ENCODE data around the gene TYK2. TPM values are rescaled to one million over a fixed set of nuclear protein-coding genes. Genes with fewer than 3 reads are reported as not detected.

TYK2 gene
- total RNA-seq, 1 donor from 2014 or later = 115 TPM

- DNase-seq (ENCODE audit: extremely low spot score in 2 of 2) = no peak
- Histone ChIP-seq H3K27ac (no peak overlapping the region), H3K9me3 (no peaks in the 10 kb centered on the region), H3K27me3 (no peaks in the 10 kb centered on the region), H3K4me1 (no peaks in the 10 kb centered on the region), H3K36me3 (peaks cover 0 to 45% of the 10 kb centered on the region in 2 donors), H3K4me3 (no peak overlapping the region)
- intact Hi-C loops (cut with DNase I) = no loop called here
- TF ChIP-seq POLR2A (IDR thresholded peaks at IDR 0.05) (no peak), POLR2AphosphoS5 (IDR thresholded peaks at IDR 0.05; ENCODE audit: insufficient read depth in 1 of 2, low read depth in 1 of 2) (no peak), CTCF (IDR thresholded peaks at IDR 0.05) (no peak)
These were observed 12.8 kb upstream of the TYK2 start for GRCh38 chr19:10393137-10393536.

DNA sequence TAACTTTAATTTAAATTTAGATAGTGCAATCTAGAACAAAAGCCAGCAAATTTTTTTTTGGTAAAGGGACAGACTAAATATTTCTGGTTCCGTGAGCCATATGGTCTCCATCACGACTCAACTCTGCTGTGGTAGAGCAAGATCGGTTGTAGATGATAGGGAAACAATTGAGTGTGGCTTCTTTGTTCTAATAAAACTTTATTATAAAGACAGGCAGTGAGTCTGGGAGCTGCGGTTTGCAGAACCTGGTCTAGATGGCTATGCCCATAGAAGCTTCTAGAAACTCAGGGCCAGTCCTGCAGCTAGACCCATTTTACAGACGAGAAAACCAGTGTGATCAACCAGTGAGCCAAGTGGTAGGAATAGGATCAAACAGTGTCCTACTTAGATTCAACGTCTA lies 11.7 kb upstream of the TYK2 start:
- Histone ChIP-seq H3K27me3 (no peaks in the 10 kb centered on the region), H3K27ac (no peak overlapping the region), H3K36me3 (peaks cover 0 to 45% of the 10 kb centered on the region in 2 donors), H3K4me3 (no peak overlapping the region), H3K9me3 (no peaks in the 10 kb centered on the region), H3K4me1 (no peaks in the 10 kb centered on the region)
- intact Hi-C loops (cut with DNase I) = no loop called here
- DNase-seq (ENCODE audit: extremely low spot score in 2 of 2) = no peak
- TF ChIP-seq POLR2AphosphoS5 (IDR thresholded peaks at IDR 0.05; ENCODE audit: insufficient read depth in 1 of 2, low read depth in 1 of 2) (no peak), CTCF (IDR thresholded peaks at IDR 0.05) (no peak), POLR2A (IDR thresholded peaks at IDR 0.05) (no peak)

- intact Hi-C loops (cut with DNase I) = loop anchor here (2.0 kb wide), 1 partner anchor 122 kb away; no protein-coding TSS in a partner anchor
- TF ChIP-seq CTCF (IDR thresholded peaks at IDR 0.05) = peak; percentile 64 to 73 (median 69)
- TF ChIP-seq POLR2AphosphoS5 (IDR thresholded peaks at IDR 0.05; ENCODE audit: insufficient read depth in 1 of 2, low read depth in 1 of 2) = no peak
- H3K36me3 ChIP-seq = peaks cover 0 to 45% of the 10 kb centered on the region in 2 donors
These were observed 10.4 kb upstream of the TYK2 start for GRCh38 chr19:10390652-10391286.

DNA sequence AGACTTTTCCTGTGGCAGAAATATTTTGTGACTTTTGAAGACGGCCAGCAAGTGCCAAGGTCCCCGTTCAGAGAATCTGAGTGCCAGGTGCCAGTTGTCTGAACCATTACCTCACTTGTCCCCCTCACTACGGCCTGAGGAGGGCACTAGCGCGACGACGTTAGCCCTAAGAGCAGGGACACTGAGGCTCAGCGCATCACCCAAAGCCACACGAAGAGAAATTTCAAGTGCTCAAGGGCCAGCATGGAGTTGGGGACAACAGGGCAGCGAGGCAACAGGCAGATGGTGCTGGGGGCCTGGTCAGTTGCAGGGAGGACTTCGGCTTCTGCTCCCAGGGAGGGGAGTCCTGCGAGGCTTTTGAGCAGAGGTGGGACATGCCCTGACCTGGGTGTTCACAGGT lies 9.5 kb upstream of the TYK2 start:
- Histone ChIP-seq H3K4me3 (no peak overlapping the region), H3K27me3 (no peaks in the 10 kb centered on the region), H3K36me3 (peaks cover 0 to 37% of the 10 kb centered on the region in 2 donors), H3K9me3 (no peaks in the 10 kb centered on the region), H3K4me1 (no peaks in the 10 kb centered on the region), H3K27ac (no peak overlapping the region)
- DNase-seq (ENCODE audit: extremely low spot score in 2 of 2) = no peak
- TF ChIP-seq CTCF (IDR thresholded peaks at IDR 0.05) (no peak), POLR2AphosphoS5 (IDR thresholded peaks at IDR 0.05; ENCODE audit: insufficient read depth in 1 of 2, low read depth in 1 of 2) (no peak), POLR2A (IDR thresholded peaks at IDR 0.05) (no peak)
- intact Hi-C loops (cut with DNase I) = loop anchor here (2.0 to 5.0 kb wide), 2 partner anchors 63 to 121 kb away; no protein-coding TSS in a partner anchor

More at GRCh38 chr19:10390652-10391286, 10.4 kb upstream of the TYK2 start:
- Histone ChIP-seq H3K4me1 (no peaks in the 10 kb centered on the region), H3K27me3 (no peaks in the 10 kb centered on the region), H3K9me3 (no peaks in the 10 kb centered on the region), H3K4me3 (no peak overlapping the region), H3K27ac (no peak overlapping the region)
- no peak for DNase-seq (ENCODE audit: extremely low spot score in 2 of 2)

- TF ChIP-seq POLR2A (IDR thresholded peaks at IDR 0.05) (no peak), POLR2AphosphoS5 (IDR thresholded peaks at IDR 0.05; ENCODE audit: insufficient read depth in 1 of 2, low read depth in 1 of 2) (peak in 1 of 2 donors; percentile 67), CTCF (IDR thresholded peaks at IDR 0.05) (peak; percentile 76 to 94 (median 89))
- Histone ChIP-seq H3K4me3 (no peak overlapping the region), H3K27me3 (no peaks in the 10 kb centered on the region), H3K4me1 (no peaks in the 10 kb centered on the region), H3K27ac (no peak overlapping the region), H3K9me3 (no peaks in the 10 kb centered on the region), H3K36me3 (peaks cover 0 to 28% of the 10 kb centered on the region in 2 donors)
- intact Hi-C loops (cut with DNase I) = loop anchor here (5.0 kb wide), 1 partner anchor 62 kb away; no protein-coding TSS in a partner anchor
- DNase-seq (ENCODE audit: extremely low spot score in 2 of 2) = no peak
These were observed 8.6 kb upstream of the TYK2 start for GRCh38 chr19:10388957-10389356.
